GM21381 (cell line): Measurements from ENCODE around the gene LRSAM1.

Source experiments
- ATAC-seq: cut with Tn5 transposase; IDR thresholded peaks from one replicate; pipeline ENCODE4 v1.9.1; 2021; ENCODE audit warnings: mild to moderate bottlenecking, moderate library complexity; ENCODE audit not compliant: unreplicated experiment

LRSAM1 gene

DNA sequence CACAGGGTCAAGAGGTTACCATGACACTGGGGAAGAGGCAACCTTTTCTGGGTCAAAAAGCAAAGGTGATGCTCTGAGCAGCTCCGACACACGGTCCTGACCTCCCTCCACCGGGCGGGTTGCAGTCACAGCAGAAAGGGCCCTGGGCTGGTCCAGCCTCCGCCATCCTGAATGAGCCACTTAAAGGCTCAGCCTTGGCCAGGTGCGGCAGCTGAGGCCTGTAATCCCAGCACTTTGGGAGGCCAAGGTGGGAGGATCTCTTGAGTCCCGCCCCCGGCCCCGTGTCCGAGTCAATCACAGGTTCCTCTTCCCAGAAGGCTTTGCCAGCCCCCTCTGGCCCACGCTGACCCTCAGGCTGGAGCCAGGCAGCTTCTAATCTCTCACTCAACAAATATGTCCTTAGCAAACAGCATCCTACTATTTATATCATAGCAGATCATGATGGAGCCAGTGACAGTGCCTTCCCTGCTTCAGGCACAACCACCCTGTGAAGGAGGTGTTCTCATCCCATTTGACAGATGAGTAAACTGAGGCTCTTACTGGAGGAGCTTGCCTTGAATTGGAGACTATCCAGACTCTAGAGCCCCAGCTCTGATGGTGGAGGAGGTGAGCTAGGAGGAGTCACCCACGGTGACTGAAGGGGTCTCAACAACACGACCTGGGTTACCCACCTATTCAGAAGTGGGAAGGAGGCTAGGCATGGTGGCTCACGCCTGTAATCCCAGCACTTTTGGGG is 79.1 kb downstream of the LRSAM1 start:
- ATAC-seq: no peak

DNA sequence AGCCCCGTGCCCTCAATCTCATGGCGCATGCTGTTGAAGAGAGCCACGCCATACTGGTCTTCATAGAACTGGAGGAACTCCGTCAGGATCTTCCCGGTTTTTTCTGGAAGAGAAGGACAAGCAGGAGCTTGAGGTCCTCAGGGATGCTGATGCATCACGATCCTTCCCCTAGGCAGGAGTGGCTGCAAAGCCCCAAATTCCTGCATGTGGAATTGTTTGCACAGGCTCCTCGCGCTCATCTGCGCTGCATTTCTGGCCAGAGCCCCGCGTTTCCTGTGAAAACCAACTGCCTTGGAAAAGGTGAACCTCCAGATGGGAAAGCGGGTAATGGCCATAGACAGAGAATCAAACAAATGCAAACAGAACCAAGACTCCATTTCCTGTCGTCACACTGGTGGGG is 80.4 kb downstream of the LRSAM1 start:
- no peak for ATAC-seq

DNA sequence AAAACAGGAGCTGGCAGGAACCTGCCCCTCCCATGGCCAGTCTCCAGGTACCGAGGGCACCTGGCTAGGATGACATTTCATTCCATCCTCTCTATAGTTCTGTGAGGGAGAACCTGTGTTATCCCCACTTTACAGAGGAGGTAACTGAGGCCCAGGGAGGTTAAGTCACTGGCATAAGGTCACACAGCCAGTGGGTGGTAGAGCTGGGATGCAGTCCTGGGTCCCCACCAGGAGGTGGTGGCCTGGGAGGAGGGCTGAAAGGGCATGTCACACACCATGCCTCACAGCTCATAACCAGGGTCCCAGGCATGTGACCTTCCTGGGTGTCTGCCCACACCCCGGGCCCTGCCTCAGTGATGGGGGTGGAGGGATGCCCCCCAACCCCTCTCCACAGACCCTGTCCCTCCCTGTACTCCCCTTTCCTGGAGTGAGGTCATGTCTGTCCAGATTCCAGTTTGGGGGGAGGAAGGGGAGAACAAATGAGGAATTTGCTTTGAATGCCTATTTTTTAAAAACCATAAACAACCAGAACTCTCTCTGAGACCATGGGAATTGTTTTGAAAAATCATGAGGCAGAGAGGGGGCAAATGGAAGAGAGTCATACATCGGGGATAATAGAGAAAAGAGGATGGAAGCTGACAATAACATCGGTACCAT is 83.1 kb downstream of the LRSAM1 start:
- no peak for ATAC-seq

DNA sequence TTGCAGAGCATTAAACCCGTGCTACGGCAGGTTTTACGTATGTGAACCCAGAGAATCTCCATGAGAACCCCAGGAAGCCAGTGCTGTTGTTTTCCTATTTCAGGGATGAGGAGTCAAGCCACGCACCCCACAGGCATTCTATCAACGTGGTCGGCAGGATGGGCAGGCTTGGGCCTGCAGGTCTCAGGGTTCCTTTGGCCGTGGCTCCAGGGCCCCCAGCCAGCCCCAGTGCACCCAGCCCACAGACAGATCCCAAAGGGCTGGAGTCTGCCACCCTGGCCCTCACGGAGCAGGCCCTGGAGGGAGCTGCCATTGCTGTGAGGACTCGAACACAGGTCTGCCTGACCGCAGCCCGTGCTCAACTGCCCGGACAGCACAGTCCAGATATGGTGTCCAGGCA is 83.6 kb downstream of the LRSAM1 start:
- no peak for ATAC-seq

DNA sequence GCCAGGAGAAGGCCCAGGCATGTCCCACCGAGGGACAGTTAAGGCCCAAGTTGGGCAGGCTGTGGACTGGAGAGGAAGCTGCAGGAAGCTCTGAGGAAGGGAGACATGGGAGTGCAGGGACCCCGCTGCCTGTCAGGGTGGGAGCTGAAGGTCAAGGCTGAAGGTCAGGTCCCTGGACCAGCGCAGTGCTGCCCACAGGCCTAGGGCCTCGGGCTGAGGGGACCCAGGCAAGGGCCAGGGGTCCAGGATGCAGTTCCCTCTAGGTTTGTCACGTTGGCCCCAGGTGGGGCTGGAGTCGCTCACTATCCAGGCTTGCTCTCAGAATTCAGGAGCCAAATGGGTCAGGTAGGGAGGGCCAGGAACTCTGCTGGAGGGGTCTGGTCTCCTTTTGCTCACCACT is 84.1 kb downstream of the LRSAM1 start:
- no peak for ATAC-seq

DNA sequence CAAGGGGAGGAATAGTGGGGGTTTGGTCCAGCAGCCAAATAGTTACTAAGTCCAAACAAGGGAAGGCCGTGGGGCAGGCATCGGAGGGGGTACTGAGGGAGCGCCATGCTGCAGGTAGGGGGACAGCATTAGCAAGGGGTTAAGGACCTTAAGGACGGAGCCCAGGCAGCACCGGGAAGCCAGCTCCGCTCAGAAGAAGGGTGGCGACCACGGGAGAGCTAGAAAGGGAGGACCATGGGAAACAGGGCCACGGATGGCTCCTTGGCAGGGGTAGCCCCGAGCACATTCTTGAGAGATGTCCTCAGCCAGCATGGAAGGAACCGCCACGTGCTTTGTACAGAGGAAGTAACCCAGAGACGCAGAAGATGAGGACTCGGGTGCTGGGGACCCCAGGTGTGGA is 84.5 kb downstream of the LRSAM1 start:
- no peak for ATAC-seq

DNA sequence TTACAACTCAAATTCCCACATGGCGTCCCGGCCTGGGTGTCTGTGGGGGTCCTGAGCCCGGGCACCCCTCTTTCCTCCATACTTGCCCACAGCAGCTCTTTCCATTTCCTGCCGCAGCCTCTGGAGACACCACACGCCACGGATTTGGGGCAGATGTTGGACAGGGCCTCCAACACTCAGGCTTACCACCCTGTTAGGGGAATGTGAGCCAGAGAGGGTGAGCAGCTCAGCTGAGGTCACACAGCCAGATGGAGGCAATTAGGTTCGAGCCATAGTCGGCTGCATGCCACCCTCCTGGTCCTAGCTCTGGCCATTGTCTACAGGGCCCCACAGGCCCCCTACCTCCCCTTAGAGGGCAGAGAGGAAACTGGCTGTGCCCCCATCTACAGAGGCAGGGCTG is 85.2 kb downstream of the LRSAM1 start:
- no peak for ATAC-seq

DNA sequence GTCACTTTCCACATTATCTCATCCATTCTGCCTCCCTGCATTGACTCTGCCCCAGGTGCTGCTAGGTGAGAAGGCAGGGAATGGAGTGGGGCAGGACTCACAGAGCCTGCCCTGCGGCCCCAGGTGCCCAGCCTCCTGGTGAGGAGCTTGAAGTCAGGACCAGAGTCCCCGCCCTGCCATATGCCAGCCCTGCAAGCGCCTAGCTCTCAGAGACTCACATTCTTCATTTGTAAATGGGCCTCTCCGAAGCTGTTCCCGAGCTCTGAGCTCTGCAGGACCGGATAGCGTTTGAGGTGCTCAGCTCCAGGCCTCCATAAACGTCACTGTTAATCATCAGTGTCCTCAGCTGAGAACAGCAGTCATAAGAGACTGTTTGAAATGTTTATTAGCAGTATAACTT is 85.7 kb downstream of the LRSAM1 start:
- ATAC-seq: no peak

DNA sequence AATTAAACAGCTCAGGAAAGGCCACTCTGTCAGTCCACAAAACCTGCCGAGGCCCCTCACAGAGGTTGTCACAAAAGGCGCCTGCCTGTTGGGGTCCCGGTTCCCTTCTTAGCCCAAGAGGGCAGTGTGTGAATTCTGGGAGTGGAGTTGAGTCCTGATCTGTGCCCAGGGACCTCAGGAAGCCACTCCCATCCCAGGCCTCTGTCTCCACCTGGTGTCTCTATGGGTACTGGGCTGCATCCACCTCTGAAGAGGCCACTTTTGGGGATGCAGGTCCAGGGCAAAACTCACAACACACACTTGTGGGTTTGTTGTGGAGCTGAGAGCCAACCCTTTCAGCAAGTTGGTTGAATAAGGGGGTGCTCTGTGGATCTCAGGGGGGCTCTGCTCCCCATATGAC is 86.5 kb downstream of the LRSAM1 start:
- no peak for ATAC-seq

DNA sequence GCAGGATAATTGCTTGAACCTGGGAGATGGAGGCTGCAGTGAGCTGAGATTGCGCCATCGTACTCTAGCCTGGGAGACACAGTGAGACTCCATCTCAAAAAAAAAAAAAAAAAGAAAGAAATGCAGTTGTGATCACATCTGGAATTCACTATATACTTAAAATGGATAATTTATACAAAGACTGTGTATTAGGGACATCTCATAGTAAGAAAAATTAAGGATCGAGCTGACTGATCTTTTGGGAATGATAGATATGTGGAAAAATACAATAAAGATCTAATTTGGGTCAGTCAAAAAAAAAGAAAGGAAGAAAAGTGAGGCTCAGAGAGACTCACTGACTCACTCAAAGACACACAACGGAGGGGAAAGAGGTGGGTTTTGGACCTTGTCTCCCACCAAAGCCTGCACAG is 87.5 kb downstream of the LRSAM1 start:
- no peak for ATAC-seq

DNA sequence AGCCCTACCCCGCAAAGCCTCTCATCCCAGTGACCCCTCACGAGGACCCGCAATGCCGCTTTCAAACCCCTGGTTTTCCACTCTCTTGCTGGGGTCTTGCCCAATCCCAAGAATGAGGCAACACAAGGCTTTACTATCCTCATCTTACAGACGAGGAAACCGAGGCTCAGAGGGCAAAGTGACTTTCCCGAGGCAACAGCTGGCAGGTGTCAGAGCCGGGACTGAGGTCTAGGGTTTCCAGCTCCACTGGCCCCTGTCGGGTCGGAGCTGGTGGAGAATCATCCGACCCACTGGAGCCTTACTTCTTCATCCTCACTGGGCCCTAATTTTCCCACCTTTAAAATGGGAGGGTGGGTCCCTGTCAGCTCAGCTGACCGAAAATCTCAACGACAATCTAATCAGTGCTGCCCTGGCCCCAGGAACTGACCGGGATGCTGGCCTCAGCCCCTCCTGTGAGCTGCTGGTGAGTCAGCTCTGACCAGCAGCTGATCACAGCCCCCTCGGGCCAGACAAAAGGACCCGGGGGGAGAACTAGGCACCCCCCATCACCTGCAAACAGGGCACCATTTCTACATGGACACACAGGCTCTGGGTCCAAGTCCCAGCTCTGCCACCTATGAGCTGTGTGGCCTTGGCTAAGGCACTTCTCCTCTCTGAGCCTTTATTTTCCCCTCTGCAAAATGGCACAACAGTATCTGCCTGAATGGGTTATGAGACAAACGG is 88.1 kb downstream of the LRSAM1 start:
- no peak for ATAC-seq

DNA sequence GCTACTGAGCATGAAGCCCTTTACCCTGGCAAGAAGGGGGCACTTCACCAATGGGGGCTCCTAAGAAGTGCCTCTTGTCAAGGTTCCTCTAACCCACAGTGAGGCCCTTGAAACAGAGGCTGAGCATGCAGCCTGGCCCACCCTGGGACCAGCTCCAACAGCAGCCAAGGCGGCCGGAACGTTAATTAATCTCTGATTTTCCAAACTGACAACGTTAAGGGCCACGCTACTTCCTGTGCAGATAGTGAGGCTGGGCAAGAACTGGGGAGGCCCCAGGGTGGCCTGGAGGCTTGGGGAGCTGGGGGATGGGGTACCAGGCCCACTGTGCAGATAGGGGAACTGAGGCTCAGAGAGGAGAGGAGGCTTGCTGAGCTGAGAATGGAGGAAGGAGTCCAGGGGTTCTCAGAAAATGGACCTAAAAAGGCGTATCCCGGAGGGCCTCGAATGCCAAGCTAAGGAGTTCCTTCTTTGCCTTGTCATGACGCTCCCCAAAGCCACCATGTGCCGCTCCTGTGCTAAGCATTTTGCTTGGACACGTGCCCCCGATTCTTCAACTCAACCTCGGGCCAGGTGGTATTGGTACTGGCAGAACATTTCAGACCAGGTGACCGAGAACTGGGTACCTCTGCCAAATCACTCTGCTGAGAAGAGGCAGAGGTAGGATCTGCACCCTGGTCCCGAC is 88.8 kb downstream of the LRSAM1 start:
- no peak for ATAC-seq

DNA sequence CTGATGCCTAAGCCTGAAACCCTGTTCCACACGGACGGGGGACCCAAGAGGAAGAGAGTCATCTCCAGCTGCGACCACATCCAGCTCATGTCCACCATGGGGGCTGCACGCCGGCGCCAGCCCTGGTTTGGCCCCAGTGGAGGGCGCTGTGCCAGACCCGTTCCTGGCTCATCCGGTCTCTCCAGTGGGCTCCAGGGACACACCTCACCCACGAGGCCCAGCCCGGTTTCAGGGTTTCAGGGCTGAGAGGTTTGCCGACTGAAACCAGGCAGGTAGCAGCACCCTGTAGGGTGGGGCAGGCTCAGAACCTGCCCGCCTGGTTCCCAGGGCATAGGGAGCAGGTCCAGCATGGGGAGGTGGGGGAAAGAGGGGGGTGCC is 89.3 kb downstream of the LRSAM1 start:
- ATAC-seq: no peak

DNA sequence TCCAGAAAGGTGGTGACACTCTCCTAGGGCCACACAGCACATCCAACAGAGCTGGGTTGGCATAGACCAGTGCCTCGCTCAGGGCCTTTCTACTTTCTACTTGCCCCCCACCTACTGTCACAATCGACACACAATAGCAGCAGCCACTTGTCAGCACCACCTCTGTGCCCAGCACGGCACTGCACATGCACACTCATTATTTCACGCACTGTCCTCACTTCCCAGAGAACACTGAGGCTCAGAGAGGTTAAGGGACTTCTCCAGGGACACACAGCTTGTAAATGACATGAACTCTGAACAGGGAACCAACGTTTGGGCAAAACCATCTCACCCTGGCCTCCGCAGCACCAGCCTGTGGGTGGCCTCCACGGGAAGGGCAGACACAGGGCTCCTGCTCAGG is 89.9 kb downstream of the LRSAM1 start:
- ATAC-seq: no peak

DNA sequence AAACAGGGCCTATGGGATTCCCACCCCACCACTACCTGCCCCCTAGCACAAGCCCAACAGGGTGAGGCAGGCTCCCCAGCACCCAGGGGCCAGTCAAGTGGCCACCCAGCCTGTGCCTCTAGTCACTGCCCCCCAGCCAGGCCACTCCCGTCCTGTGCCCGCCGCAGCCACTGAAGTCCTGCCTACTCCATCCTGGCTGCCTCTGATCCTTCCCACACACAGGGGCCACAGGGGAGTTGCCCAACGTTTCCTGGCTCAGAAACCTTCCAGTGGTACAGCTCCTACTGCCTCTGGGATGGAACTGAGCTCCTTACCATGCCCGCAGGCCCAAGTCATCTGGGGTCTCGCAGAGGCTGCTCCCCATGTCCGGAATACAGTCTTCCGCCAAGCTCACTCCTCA is 90.6 kb downstream of the LRSAM1 start:
- ATAC-seq: no peak

DNA sequence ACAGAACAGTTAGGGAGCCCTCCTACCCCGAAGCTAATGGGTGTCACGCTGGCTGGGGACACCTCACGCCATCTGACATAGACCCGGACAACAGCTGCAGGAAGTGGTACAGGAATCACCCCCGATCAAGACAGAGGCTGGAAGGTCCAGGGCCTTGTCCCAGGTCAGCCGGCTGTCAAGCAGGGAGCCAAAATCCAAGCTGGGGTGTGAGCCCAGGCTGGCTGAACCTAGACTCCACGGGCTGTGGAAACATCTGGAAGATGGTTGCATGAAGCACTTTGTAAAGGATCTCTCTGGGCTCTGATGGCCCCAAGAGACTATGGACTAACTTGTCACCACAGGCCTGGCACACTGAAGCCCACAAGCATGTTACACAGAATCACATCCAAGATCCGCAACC is 91.9 kb downstream of the LRSAM1 start:
- no peak for ATAC-seq

DNA sequence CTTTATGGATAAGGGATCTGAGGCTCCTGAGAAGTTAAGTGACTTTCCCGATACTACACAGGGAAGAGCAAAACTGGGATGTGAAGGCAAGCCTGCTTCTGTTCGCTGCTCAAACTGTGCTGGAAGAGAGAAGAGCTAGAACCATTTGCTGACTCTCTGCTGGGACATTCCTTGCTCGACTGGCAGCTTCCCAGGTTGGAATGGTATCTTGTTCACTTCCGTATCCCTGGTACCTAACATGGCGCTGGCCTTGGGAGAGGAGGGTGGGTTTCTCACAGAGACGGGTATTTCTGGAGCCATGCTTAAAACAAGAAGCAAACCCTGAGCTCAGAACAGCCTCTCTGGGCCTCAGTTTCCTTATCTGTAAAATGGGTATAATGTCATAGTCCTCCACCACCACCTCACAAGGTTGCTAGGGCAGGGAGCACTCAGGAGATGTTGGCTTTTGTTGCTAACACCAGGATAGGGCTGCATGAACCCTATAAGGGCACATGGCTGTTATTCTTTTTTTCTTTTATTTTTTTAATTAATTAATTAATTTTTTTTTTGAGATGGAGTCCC is 92.7 kb downstream of the LRSAM1 start:
- ATAC-seq: no peak

DNA sequence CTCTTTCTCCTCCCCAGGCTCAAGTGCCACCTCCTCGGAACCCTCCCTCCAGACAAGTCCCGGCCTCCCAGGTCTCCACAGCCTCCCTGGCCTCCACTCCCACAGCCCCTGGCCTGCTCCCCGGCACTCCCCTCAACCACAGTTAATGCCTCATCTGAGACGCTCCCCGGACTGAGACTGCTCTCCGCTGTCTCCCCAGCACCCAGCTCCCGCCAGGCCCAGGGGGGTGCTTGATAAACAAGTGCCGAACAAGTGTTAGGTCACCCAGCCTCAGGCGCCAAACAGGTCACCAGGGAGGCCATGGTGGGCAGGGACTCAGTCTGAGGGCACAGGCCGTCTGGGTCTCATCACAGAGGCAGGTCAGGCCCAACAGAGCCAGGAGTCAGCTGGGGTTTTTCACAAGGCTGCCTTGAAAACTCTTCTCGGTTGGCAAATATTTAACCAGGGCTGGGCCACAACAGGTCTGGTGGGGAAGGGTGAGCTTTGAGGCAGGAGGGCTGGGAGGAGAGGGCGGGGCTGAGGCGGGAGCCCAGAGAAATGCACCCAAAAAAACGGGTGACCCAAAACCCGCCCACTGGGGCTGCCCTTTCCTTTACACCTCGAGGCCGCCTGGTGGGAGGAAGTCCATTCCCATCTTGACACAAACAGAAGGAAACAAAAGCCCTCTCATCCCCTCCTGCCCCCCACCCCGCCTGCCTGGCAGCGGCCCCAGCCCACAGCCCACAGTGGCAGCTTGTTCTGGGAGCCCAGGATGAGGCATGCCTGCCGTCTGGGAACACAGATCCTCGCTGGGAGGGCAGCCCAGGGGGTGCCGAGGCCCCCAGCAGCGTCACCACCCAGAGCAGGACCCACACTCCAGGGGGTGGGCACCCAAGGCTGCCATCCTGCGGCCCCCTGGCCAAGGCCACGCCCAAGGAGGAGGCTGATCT is 94.2 kb downstream of the LRSAM1 start:
- no peak for ATAC-seq

DNA sequence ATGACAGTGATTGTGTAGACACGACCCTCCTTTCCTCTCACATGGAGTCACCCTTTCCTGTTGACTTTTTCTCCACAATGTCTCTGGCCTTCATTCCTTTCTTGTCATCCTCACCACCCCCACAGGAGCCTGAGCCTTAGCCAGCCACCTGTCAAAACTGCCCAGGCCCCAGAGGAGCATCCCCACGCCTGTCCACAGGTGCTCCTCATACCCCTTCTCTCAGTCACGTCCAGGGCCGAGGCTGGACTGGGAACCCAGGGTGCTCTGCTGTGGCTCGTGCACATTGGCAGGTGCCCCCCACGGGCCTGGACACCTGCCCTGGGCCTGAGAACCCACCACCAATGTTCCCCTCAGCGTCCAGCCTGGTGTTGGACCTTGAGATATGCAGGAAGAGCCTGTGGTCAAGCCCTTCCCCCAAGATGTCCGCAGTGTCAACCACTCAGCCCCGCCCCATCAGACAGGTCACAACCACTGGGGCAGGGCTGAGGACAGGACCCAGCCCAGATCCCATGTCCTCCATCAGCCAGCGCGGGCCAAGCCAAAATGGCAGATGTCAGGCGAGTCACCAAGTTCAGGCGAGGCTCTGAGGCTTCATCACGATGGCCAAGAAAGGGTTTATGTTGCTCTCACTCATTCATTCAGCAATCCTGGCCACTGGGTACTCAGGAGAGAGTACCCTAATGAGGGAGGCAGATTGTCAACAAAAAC is 95.0 kb downstream of the LRSAM1 start:
- ATAC-seq: no peak
